ENCODE results near the gene ESF1.

ESF1 gene

GRCh38 chr20:13690943-13691342, 93.8 kb downstream of the ESF1 start:
- TF ChIP-seq ZBTB17 (tag by site-specific recombination; IDR thresholded peaks at IDR 0.05) (no peak), ZNF37A (tag by site-specific recombination; IDR thresholded peaks at IDR 0.05) (no peak), ZNF488 (tag by site-specific recombination; IDR thresholded peaks at IDR 0.05) (no peak), RBAK (tag by site-specific recombination; IDR thresholded peaks at IDR 0.05) (no peak), OSR2 (tag by site-specific recombination; IDR thresholded peaks at IDR 0.05) (no peak), ZNF518A (tag by site-specific recombination; conservative IDR thresholded peaks at IDR 0.05; ENCODE audit: low read depth) (no peak), ZNF639 (tag by site-specific recombination; IDR thresholded peaks at IDR 0.05) (no peak), GFI1B (tag by site-specific recombination; IDR thresholded peaks at IDR 0.05) (no peak), SETDB1 (IDR thresholded peaks at IDR 0.05; ENCODE audit: insufficient read length, low read length) (no peak), ZNF830 (tag by site-specific recombination; IDR thresholded peaks at IDR 0.05; ENCODE audit: low read depth) (no peak), ZNF473 (tag by site-specific recombination; IDR thresholded peaks at IDR 0.05) (no peak), YY1 (tag by site-specific recombination; IDR thresholded peaks at IDR 0.05) (no peak), ELK4 (IDR thresholded peaks at IDR 0.05; ENCODE audit: borderline replicate concordance, low read depth, low read length) (no peak), ZNF404 (tag by site-specific recombination; IDR thresholded peaks at IDR 0.05) (no peak), GLIS1 (tag by site-specific recombination; IDR thresholded peaks at IDR 0.05) (no peak), ZNF426 (tag by site-specific recombination; IDR thresholded peaks at IDR 0.05) (no peak), ZNF114 (tag by site-specific recombination; IDR thresholded peaks at IDR 0.05) (no peak), ZSCAN16 (tag by site-specific recombination; IDR thresholded peaks at IDR 0.05) (no peak)
- no peaks in the 10 kb centered on the region for H3K9me3 ChIP-seq (ENCODE audit: control insufficient read depth, insufficient read depth, low read depth, low read length)
- no peaks in the 10 kb centered on the region for H3K36me3 ChIP-seq (ENCODE audit: control insufficient read depth in 2 of 2, insufficient read depth in 1 of 2, low read length in 2 of 2)
- no peak overlapping the region for H3K27ac ChIP-seq (ENCODE audit: extremely low read depth, low read depth, low read length)
- no peaks in the 10 kb centered on the region for H3K4me1 ChIP-seq (ENCODE audit: control insufficient read depth, insufficient read depth, low read length)
- ChIA-PET POLR2A (no interaction called here), CTCF (no interaction called here)
- H3K4me3 ChIP-seq (ENCODE audit: low read depth, low read length), result no peak overlapping the region

- CTCF ChIA-PET, result interaction anchor here (0.8 kb wide), 1 partner anchor 57 kb away, joined by 3 read pairs; no protein-coding TSS in a partner anchor
- Histone ChIP-seq H3K36me3 (ENCODE audit: control insufficient read depth in 2 of 2, insufficient read depth in 1 of 2, low read length in 2 of 2) (no peaks in the 10 kb centered on the region), H3K4me3 (ENCODE audit: low read depth, low read length) (no peak overlapping the region), H3K4me1 (ENCODE audit: control insufficient read depth, insufficient read depth, low read length) (no peaks in the 10 kb centered on the region), H3K9me3 (ENCODE audit: control insufficient read depth, insufficient read depth, low read depth, low read length) (no peaks in the 10 kb centered on the region), H3K27ac (ENCODE audit: extremely low read depth, low read depth, low read length) (no peak overlapping the region)
- POLR2A ChIA-PET, result no interaction called here
- TF ChIP-seq GLI2 (tag by site-specific recombination; IDR thresholded peaks at IDR 0.05; ENCODE audit: borderline replicate concordance, low read depth) (no peak), ZNF121 (tag by site-specific recombination; IDR thresholded peaks at IDR 0.05) (no peak), SCRT1 (tag by site-specific recombination; IDR thresholded peaks at IDR 0.05; ENCODE audit: borderline replicate concordance) (no peak), ZNF654 (tag by site-specific recombination; IDR thresholded peaks at IDR 0.05; ENCODE audit: low read depth) (no peak), ZNF660 (tag by site-specific recombination; IDR thresholded peaks at IDR 0.05) (no peak), ZNF132 (tag by site-specific recombination; IDR thresholded peaks at IDR 0.05; ENCODE audit: borderline replicate concordance) (no peak), GLI4 (tag by site-specific recombination; IDR thresholded peaks at IDR 0.05) (no peak), ZNF112 (tag by site-specific recombination; IDR thresholded peaks at IDR 0.05) (no peak), ZNF280D (tag by site-specific recombination; IDR thresholded peaks at IDR 0.05) (no peak)
Observed at GRCh38 chr20:13687815-13688214, 96.9 kb downstream of the ESF1 start.
